GDM1 (cell line): Measurements from ENCODE around the gene JCAD.

ENCODE experiments used
- DNase-seq: peaks from one replicate; lab custom pipeline; 2025; lab: John Stamatoyannopoulos, UW

Gene JCAD

DNA sequence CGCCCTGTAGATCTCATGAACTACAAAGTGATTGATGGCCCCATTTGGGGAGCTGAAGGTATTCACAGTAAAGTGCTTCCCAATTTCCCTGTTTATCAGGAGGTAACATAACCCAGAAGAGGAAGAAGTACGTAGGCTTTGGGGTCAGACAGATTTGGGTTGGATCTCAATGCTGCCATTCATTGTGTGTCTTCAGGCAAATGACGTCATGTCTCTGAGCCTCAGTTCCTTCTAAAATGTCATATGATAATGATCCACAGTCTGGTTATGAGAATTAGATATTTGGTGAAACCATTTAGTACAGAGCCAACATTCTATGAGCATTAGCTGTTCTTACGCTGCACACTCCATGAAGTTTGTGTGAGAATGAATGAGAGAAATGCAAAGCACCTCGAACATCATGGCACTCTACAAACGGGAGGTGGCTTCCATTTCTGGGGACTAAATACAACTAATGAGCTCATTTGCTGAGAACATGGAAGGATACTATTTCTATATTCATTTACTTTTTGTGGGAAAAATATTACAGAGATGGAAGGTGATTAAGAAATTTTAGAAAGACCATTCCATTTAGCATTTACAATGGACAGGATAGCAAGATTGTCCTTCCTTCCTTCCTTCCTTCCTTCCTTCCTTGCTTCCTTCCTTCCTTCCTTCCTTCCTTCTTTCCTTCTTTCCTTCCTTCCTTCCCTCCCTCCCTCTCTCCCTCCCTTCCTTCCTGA lies 13.8 kb upstream of the JCAD start:
- DNase-seq: no peak

DNA sequence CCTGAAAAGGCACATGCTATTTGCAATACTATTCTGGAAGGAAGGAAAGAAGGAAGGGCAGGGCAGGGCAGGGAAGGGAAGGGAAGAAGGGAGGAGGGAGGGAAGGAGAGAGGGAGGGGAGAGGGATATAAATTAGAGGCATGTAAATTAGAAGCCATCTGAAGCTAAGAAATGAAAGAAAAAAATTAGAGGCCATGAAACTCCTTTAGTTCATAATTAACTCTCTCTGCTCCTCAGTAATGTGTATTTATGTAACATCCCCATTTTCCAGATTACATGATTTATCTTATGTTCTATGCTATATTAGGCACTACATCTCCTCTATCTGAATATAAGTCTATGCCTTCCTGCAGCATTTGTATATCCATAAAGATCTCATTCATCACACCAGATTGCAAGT lies 12.7 kb upstream of the JCAD start:
- DNase-seq: no peak

DNA sequence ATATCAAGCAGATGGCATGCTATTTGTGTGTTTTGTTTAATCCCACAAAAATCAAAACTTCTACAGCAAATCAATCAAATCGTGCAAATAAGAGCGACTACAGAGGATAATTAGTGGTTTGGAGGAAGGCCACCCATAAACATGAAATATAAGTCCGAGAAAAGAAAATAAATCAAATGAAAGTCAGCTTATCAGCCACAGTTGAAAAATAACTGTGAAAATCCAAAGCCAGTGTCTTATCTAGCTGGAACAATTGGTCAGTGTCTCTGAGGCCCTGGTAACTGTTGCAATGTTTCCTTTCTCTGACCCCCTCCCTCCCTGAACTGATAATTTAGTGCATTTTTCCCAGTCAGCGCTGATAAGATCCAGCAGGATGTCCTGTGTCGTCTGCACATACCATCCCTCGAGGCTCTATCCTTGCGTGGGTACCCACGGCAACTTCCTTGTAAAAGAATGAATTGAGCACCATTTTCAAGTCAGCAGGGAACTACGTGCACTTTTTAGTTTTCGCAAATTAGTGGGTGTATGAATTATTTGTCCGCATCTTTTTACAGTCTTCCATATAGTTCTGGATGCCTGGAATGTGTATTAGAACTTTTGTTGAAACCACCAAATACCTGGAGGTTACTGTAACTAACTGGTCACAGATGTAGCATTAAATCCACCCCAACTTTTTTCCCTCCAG lies 10.8 kb upstream of the JCAD start:
- no peak for DNase-seq

GRCh38 chr10:30068492-30069223 lies 9.3 kb upstream of the JCAD start:
- no peak for DNase-seq

DNA sequence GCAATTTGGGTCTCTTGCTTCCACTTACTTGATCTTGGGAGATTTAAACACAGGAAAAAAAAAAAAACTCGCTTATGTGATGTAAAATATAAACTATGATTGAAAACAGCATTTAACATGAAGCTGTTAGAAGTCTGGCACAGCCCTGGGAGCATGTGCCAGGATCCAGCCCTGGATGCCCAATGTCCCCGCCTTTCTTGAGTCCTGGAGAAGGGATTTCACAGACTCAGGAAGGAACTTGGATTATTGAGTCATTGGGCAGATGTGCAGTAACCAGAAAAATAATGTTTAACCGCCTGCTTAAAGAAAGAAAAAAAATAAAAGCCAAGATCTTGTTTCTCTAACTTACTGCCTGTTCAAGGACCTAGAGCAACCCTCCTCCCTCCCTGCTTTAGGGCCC lies 3.7 kb upstream of the JCAD start:
- DNase-seq: no peak

- DNase-seq: no peak
Measured at GRCh38 chr10:30062582-30062981, 3.2 kb upstream of the JCAD start.

DNA sequence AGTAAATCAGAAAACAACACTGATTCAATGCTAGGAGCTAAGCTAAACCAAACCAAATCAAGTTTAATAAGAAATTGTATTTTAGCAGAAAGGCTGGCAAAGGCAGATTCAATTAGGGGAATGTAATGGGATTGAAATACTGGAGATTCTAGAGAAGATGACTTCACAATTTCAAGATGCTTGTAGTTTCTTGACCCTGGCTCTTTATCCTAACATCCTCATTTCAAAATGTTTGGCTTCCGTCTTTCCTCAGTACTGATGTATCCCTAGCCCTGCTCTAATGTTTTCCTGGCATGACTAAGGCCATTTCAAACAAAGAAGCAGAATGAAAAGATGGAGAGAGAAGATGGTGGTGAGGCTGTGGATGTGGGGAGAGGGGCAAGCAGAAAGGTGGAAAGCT lies 2.7 kb upstream of the JCAD start:
- DNase-seq: no peak

DNA sequence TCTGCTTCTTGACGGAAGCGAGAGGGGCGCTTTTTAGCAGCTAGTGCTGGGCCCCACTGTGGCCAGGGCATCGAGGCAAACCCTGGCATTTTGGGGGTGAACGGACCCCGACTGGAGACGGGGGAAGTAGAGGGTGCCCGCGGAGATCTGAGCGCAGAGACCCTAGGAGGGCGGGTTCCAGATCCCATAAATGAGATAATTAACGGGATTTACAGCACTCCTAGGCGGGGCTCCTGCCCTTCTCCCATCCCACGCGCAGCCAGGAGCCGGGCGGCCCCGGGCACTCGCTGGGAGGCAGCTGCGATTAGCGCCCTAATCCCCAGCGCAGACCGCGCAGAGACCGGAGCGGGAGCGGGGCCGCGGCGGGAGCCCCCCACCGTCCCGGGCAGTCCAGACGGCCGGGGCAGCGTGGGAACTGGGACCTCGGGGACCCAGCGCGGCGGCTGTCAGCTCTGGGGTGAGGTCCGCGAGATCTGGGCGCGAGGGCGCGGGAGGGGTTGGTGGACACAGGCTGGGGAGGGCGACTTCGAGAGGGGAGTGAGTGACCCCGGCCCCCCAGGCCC lies 735 bp downstream of the JCAD start:
- no peak for DNase-seq

DNA sequence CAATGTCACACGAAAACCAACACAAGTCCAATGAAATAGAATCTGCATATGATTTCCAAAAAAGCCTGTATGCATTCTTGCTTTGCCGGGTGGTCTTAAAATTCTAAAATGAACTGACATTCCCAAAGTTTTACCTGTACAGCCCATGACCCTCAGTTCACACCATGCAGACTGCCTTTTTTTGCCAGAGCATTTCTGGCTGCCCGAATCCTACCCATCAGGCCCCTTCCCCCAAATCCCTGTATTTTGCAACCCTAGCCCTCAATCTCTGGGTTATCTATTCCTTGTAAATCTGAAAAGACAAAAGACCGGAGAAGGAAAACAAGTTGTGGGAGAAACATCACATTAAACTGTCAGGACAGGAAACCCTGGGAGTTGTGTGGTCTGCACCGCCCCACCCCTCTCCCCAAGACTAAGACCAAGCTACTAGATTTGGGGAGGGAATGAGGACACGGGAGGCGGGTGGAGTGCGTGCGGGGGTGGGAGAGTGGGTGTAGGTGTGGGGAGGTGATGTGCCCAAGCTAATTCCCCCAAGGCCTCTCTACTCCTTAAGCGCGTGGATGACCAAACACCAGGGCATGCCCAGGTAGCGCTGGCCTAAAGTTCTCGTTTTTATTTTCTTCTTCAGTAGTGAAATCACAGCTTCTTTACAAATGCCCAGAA lies 1.4 kb downstream of the JCAD start:
- no peak for DNase-seq

- no peak for DNase-seq
Measured at GRCh38 chr10:30057421-30057841, 2.0 kb downstream of the JCAD start.

DNA sequence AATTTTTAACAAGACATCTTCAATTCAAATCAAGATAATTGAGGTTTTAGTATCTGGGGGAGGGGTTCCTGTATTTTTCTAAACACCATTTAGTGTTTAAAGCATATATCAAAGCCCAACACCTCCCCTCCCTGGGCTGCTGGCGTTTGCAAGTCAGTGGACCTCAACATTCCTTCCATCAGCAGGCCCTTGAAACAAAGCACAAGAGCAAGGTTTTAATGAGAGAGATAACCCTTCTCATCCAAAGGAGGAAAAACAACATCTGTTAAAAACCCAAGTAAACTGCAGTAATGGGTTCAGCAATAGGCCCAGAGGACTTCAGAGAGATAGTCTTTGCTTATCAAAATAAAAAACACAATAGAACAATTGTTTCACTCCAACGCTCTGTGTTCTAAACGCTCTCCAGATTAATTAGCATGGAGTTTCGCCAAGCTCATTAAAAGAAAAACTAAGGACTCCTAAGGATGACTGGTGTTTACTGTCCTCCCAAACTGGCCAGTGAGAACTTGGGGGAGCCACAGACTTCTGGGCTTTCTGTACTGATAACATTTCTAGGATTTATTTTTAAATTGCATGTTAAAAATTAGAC lies 2.5 kb downstream of the JCAD start:
- DNase-seq: no peak

DNA sequence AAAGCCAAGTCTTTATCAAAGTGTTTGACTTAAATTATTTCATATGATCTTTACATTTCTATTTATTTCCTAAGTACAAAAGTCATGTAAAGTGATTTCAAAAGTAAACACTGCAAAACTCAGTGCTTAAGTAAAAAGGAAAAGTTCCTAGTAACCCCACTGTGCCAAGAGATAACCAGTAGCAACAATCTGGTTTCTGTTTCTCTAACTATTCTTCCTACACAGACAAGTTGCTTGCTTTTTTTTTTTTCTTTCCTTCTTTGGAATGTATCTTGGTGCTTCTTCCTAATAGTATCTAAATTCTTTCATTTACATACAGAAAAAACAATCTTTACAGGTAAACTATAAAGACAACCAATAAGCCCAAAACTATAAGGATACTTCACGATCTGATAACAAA lies 3.1 kb downstream of the JCAD start:
- DNase-seq: no peak

DNA sequence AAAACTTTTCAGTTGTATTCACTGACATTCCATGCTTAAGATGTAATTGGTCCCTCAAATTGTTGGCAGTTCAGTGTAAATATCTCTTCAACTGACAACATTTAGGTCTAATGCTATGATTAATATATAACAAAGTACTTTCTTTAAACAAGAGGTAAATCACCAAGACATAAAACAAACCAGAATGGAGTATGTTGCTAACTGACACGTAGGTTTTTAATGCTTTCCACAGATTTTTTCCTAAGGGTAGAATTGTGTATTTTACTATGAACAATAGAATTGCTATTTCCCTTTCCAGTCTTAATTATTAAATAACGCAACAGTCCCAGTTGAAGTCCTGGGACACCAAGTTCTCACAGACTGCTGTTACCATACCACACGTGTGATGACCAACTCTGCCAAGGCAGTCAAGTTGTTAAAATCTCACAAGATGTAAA lies 4.1 kb downstream of the JCAD start:
- DNase-seq: no peak

- no peak for DNase-seq
Measured at GRCh38 chr10:30052062-30052461, 7.3 kb downstream of the JCAD start.

GRCh38 chr10:30051220-30051619 lies 8.2 kb downstream of the JCAD start:
- no peak for DNase-seq

DNA sequence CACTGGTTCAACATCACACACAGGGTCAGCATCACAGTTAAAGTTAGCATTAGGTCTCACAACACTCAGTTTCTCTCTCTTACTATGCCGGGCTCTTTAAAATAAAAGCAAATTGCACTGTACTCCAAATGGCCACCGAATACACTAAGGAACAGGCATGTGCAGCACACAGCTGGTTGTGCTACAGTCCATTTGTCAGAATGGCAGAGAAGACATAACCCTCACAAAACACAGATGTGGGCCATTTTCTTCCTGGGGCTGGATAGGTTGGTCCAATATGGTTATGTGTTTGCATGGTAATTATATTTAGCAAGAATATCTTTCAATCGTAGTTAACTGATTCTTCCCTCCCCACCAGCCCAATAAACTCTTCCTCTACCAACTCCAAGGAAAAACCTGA lies 9.0 kb downstream of the JCAD start:
- DNase-seq: no peak

DNA sequence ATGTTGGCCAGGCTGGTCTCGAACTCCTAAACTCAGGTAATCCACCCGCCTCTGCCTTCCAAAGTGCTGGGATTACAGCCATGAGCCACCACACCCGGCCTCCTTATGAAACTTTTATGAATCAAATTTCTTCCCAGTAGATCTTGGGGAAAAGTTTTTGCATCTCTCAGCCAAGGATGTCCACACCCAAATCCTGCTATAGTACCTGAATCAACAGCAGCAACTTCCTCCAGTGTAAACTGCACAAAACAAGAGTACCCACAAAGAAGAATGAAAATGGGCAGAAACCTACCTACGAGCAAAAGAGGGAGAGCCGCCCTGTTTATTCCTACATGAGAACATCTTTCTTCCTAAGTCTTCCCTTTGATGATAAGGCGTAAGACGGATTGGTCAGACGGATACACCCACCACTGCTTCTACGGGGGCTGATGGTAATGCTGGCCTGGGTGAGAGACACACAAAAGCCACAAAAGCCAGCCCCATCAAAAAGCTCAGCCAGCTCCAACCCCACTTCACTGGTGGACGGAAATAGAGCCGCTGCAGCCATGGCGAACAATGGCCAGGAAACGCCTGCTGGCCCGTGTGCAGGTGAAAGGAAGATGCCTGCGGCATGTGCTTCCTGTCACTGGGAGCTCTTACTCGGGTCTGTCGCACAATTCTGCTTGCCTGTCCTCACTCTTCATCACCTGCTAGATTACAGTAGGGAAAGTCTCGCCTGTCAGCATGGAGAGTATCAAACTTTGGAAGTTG lies 10.4 kb downstream of the JCAD start:
- DNase-seq: peak; percentile 68

DNA sequence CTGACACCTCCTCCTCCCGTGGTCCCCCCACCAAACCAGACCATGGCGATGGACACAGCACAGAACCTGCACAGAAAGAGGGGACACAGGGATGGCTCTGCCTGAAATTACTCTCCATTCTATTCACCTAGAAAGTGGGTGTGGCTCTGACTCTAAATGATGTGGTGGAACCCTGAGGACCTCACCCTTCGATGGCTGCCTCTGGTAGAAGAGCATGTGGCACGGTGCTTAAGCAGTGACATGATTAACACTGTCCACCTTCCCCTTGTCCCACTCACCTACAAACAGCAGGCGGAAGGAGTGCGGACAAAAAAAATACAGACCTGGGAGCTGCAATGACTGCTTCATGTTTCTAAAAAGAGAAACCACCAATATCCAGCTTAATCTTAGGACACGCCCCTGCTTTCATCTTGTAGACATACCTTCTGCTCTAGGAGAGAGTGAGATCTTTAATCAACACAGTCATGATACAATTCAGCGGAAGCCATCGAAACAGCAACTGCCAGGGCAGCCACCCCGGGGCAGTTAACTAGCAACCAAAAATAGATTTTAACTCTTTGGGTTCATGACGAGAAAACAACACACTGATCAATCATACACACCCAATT lies 11.4 kb downstream of the JCAD start:
- no peak for DNase-seq

GRCh38 chr10:30047430-30047829 lies 12.0 kb downstream of the JCAD start:
- DNase-seq: no peak

DNA sequence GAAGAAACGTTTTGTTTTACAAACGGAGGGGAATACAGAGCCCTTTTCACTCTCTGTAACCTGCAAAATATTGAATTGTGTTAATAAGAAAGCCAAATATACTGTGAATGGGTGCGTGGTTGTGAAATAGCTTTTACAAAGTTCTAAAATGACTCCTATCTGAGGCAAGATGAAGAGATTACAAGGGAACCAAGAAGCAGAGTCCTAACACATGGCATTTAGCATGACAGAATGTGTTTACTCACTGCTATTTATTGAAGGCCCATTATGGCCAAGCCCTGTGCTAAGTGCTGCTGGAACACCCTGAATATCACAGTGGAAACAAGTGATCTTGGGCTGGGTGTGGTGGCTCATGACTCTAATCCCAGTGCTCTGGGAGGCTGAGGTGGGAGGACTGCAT lies 12.9 kb downstream of the JCAD start:
- no peak for DNase-seq

DNA sequence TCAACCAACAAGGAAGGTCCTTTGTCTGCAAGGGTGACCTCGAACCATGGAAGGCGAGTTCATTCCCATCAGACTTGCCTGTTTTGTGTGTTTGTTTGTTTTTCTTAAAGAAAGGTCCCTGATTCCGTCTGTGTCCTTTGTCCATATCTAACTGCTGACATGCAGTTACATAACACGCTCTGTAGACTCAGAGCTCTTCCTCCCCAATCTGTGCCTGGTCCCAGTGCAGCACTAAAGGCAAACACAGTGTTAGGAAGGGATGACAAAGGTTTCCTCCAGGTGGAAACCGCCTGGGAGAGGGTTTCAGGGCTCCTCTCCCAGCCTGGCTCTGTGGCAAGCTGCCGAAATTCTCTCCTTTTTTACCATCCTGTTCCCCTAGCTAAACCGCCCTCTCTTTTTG lies 13.4 kb downstream of the JCAD start:
- DNase-seq: no peak
